MCF 10A (cell line): ENCODE data around the gene PLD4. TPM values are rescaled to one million over a fixed set of nuclear protein-coding genes. Genes with fewer than 3 reads are reported as not detected.

Experiments used
- BruUV-seq: library from RNA; stranded (reverse); fragments of 400-500 nt; replicated peaks from 2 replicates; lab custom pipeline; 2021; lab: Mats Ljungman, UMichigan
- CTCF ChIA-PET: fragments of 300-600 bp; sonication (Branson Sonifier 250); formaldehyde crosslinking; extraction: SDS; loops from one replicate; lab custom pipeline; 2021; ENCODE audit warnings: antibody characterized with exemption, inconsistent platforms; lab: Yijun Ruan, JAX
- POLR2A ChIA-PET: fragments of 300-600, 350-650 bp; sonication (Branson Sonifier 250); formaldehyde crosslinking; extraction: SDS; loops from one replicate; lab custom pipeline; 2020; ENCODE audit warnings: antibody characterized with exemption, inconsistent platforms; lab: Yijun Ruan, JAX
- DNase-seq: peaks from one replicate; pipeline ENCODE4 v3.0.0-alpha.2; 2018; ENCODE audit not compliant: unreplicated experiment
- H3K27ac Mint-ChIP-seq: one replicate; pipeline ENCODE4 v1.8.0; 2022; ENCODE audit warnings: mild to moderate bottlenecking, low read depth, mixed read lengths; ENCODE audit not compliant: unreplicated experiment
- H3K27me3 Mint-ChIP-seq: one replicate; pipeline ENCODE4 v1.8.0; 2022; ENCODE audit warnings: mixed read lengths; ENCODE audit not compliant: insufficient read depth, unreplicated experiment
- H3K36me3 Mint-ChIP-seq: one replicate; pipeline ENCODE4 v1.8.0; 2022; ENCODE audit warnings: mild to moderate bottlenecking, moderate library complexity, mixed read lengths; ENCODE audit not compliant: insufficient read depth, unreplicated experiment
- H3K4me1 Mint-ChIP-seq: one replicate; pipeline ENCODE4 v1.8.0; 2022; ENCODE audit warnings: mixed read lengths; ENCODE audit not compliant: insufficient read depth, unreplicated experiment
- H3K4me3 Mint-ChIP-seq: one replicate; pipeline ENCODE4 v1.8.0; 2022; ENCODE audit warnings: mild to moderate bottlenecking, moderate library complexity, mixed read lengths; ENCODE audit not compliant: unreplicated experiment
- H3K9me3 Mint-ChIP-seq: one replicate; pipeline ENCODE4 v1.8.0; 2022; ENCODE audit warnings: mixed read lengths; ENCODE audit not compliant: unreplicated experiment
- intact Hi-C: fragments of 100-400 bp; cut with micrococcal nuclease; formaldehyde crosslinking; loops from 2 replicates; pipeline ENCODE4 v1.14.1; 2022
- total RNA-seq: library from RNA; stranded (reverse); gene quantifications from 2 replicates; pipeline ENCODE4 v1.2.3, GENCODE V29; 2022
- TF ChIP-seq, protein P1 (sequence below): fragments of 200-600 bp; IDR thresholded peaks from one replicate; pipeline ENCODE4 v1.8.0; 2022; ENCODE audit warnings: antibody characterized with exemption, mild to moderate bottlenecking; ENCODE audit not compliant: unreplicated experiment

Gene PLD4
- total RNA-seq, 1 experiment from 2014 or later: not detected

DNA sequence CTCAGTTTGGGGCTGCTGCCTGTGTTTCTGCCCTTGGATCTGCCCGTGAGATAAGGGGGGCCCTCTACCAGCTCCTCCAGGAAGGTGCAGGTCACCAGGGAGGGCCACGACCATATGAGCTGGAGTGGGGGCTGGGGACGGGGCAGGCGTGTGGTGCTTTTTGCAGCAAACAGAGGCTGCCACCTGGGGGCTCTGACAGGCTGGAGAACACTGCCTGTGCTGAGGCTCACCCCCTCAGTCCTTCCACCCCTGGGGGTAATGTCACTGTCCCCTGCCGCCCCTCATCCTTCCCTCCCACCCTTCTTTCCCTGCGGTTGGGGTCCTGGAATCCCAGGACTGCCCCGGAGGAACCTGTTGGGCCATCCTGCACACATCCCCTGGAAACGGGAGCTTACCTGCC, 3.2 kb downstream of the PLD4 start:
- intact Hi-C loops: no loop called here
- Mint-ChIP-seq H3K36me3 (no peaks in the 10 kb centered on the region), H3K9me3 (no peaks in the 10 kb centered on the region), H3K4me3 (no peak overlapping the region), H3K4me1 (no peaks in the 10 kb centered on the region), H3K27ac (no peak overlapping the region), H3K27me3 (no peaks in the 10 kb centered on the region)
- TF ChIP-seq, protein P1, sequence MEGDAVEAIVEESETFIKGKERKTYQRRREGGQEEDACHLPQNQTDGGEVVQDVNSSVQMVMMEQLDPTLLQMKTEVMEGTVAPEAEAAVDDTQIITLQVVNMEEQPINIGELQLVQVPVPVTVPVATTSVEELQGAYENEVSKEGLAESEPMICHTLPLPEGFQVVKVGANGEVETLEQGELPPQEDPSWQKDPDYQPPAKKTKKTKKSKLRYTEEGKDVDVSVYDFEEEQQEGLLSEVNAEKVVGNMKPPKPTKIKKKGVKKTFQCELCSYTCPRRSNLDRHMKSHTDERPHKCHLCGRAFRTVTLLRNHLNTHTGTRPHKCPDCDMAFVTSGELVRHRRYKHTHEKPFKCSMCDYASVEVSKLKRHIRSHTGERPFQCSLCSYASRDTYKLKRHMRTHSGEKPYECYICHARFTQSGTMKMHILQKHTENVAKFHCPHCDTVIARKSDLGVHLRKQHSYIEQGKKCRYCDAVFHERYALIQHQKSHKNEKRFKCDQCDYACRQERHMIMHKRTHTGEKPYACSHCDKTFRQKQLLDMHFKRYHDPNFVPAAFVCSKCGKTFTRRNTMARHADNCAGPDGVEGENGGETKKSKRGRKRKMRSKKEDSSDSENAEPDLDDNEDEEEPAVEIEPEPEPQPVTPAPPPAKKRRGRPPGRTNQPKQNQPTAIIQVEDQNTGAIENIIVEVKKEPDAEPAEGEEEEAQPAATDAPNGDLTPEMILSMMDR: no peak
- no TSS peak for BruUV-seq
- DNase-seq: no peak
- ChIA-PET CTCF (interaction anchor here (0.9 kb wide), 1 partner anchor 159 kb away, joined by 3 read pairs; no protein-coding TSS in a partner anchor), POLR2A (no interaction called here)

DNA sequence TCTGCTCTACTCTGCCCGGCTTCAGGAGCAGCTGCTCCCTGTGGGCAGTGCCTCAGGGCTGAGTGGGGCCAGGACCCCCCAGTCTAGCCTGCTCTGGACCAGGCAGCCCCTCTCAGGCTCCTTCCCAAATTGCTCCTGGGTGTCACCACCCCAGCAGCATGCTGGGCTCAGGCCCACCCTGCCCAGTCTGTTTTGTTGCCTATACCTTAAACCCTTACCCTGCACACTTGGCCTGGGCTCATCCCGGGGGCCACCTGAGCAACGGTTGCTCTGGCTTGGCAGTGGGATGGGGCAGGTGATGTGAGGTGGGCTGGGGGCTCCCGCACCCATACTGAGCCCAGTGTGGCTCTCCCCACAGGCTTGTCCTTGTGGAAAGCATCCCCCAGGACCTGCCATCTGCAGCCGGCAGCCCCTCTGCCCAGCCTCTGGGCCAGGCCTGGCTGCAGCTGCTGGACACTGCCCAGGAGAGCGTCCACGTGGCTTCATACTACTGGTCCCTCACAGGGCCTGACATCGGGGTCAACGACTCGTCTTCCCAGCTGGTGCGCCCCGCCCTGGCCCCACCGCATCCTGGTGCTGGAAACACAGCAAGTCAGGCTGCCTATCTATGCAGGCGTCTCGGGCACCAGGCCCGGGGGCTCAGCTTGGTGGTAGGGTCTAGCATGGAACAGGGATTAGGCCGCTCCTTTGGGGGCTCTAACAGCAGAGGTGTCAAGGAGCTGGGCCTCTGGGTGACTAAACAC, 3.9 kb downstream of the PLD4 start:
- TF ChIP-seq, protein P1: no peak
- ChIA-PET POLR2A (no interaction called here), CTCF (interaction anchor here (0.9 kb wide), 1 partner anchor 159 kb away, joined by 3 read pairs; no protein-coding TSS in a partner anchor)
- Mint-ChIP-seq H3K27ac (no peak overlapping the region), H3K27me3 (no peaks in the 10 kb centered on the region), H3K9me3 (no peaks in the 10 kb centered on the region), H3K36me3 (no peaks in the 10 kb centered on the region), H3K4me3 (no peak overlapping the region), H3K4me1 (no peaks in the 10 kb centered on the region)
- BruUV-seq: no TSS peak
- DNase-seq: no peak
- intact Hi-C loops: no loop called here

DNA sequence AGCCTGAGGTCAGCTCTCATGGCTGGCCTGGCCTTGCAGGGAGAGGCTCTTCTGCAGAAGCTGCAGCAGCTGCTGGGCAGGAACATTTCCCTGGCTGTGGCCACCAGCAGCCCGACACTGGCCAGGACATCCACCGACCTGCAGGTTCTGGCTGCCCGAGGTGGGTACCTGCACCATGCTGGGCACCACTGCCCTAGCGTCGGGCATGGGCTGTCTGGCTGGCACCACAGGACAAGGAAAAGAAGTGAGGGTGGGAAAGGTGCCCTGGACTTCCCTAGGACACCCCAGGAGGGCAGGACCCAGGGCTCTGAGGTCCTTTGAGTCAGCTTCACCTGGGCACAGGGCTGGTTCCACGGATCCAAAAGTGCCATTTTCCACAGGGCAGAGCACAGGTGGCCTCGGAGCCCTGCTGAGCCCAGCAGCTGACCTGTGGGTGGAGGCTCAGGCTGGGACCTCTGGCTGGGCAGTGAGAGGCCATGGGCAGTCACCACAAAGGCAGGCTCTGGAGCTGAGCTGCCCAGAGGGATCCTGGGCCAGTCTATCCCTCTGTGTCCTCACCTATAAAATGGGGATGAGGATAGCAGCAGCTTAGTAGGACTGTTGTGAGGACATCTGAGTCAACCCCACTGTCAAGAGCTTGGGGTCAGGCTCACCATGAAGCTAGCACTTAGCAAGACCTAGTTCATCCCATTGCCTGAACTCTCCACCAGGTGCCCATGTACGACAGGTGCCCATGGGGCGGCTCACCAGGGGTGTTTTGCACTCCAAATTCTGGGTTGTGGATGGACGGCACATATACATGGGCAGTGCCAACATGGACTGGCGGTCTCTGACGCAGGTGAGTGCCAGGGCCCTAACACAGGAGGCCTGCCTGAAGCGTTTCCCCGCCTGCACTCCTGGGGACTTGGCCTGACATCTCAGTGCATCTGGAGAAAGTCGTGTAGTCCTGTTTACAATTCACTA, 4.9 kb downstream of the PLD4 start:
- CTCF ChIA-PET: no interaction called here
- peaks cover 3% of the 10 kb centered on the region for H3K4me1 Mint-ChIP-seq
- BruUV-seq: no TSS peak
- no peak for DNase-seq
- H3K36me3 Mint-ChIP-seq: no peaks in the 10 kb centered on the region
- no peaks in the 10 kb centered on the region for H3K9me3 Mint-ChIP-seq
- no peaks in the 10 kb centered on the region for H3K27me3 Mint-ChIP-seq
- H3K4me3 Mint-ChIP-seq: no peak overlapping the region
- TF ChIP-seq, protein P1: no peak
- H3K27ac Mint-ChIP-seq: no peak overlapping the region
- intact Hi-C loops: no loop called here
- POLR2A ChIA-PET: no interaction called here
